Stimulated activated CD4-positive, alpha-beta T cell treated with anti-CD3 and anti-CD28 coated beads, Interleukin-1b, Interleukin-23, amount 100 ng/mL, for 4 hours (primary cell): ENCODE data around the gene OR5D16.
"Not testable (repeated sequence)": the region's sequence is repeated elsewhere in the genome, so short reads cannot be mapped to it uniquely, and the experiment has no call there.

Experiments
- DNase-seq, 2 donors: peaks; one replicate each; pipeline ENCODE4 v3.0.0-alpha.2; 2020; ENCODE audit warnings: low read depth in 2 of 2

Gene OR5D16

DNA sequence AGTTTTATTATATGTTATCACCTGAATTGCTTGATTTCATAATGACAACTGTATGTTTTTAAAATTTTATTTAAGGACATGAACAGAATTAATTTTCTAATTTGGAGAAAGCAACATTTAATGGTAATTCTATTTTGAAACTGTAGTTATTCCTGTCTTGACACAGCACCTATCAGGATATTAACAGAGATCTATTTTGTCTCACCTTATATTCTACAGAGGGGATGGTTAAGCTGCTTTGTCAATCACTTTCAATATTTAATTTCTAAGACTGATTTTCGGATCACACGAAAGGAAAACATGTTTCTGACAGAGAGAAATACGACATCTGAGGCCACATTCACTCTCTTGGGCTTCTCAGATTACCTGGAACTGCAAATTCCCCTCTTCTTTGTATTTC, at the start of gene OR5D16:
TSS of gene OR5D16 (plus strand) at position 301 of the 400 bp plus-strand sequence. CDS start at position 301, 0 bp downstream.
- DNase-seq = no peak

DNA sequence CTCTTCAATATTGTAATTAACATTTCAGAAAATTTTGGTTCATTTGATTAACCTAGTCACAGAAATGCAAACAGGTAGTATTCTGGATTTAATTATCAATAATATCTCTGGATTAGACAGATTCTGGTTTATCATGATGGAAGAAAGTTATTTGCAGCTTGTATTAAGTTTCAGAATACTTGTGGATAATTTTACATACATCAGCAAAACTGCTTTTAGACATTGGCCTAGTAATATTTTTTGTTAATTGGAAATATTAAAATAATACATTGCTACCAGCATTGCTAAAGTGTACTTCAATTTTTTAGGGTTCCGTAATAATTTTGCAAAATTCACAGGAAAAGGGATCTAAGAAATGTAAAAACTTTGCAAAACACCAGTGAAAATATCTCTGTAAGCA, 46.9 kb upstream of the OR5D16 start:
- DNase-seq = no peak

DNA sequence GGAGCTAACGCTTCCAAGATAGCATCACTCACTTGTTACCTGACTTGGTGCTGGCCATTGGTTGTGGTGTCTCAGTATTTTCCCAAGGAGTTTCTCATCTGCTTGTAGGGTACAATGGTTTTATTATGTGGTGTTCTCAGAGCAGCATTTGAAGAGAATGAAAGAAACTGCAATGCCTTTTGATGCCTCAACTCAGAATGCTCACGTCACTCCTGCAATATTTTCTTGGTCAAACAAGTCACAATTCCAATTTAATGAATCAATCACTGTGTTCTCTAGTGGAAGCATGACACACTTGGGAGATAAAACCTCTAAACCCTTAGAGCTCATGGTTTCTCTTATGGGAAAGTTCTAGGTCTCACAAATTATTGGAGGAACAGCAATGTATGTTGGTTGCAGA, 45.2 kb upstream of the OR5D16 start:
- DNase-seq = no peak

DNA sequence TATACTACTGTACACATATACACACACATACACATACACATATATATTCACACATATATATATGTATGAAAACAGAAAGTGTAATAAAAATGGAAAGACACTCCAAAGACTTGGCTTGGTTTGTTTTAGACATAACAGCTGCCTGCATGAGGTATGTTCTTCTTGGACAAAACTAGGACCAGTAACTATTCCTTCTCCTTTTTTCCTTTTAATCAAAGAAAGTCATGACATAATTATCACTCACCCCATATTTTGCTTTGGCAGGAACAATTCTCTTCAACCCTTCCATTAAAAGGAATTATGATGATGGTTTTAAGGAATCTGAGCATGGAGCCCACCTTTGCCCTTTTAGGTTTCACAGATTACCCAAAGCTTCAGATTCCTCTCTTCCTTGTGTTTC, 43.3 kb upstream of the OR5D16 start, which contains the start of gene OR5D14:
TSS of gene OR5D14 (plus strand) at position 301 of the 400 bp plus-strand sequence. CDS start at position 301, 0 bp downstream.
- DNase-seq = no peak

DNA sequence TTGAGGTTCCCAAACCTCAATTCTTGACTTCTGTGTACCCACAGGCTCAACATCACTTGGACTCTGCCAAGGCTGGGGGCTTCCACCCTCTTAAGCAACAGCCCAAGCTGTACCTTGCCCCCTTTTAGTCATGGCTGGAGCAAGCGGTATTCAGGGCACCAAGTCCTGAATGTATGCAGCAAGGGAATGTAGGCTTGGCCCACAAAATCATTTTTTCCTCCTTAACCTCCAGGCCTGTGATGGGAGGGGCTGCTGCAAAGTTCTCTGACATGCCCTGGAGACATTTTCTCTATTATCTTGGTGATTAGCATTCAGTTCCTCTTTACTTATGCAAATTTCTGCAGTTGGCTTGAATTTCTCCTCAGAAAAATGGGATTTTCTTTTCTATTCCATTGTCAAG, 32.3 kb upstream of the OR5D16 start:
- DNase-seq = no peak

DNA sequence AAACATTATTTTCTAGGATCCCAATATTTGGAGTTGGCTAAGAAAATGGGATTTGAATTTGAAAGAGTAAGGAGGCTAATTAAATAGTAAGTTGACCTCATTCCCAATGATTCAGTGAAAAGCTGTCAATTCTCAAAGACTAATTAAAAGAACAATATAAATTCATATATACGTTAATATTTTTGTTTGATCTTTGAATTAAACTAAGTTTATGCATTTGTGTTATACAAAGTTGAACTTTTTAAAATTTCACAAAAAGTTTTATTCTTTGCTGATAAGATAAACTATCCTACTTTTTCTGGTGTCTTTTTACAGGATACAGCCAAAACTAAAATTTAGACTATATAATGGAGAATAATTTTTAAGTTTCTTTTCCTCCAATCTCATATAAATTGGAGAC, 27.5 kb upstream of the OR5D16 start, which contains the start of gene OR5L1:
TSS of gene OR5L1 (plus strand) at position 301 of the 400 bp plus-strand sequence. CDS start 100 bp downstream, outside the sequence.
- DNase-seq = no peak

DNA sequence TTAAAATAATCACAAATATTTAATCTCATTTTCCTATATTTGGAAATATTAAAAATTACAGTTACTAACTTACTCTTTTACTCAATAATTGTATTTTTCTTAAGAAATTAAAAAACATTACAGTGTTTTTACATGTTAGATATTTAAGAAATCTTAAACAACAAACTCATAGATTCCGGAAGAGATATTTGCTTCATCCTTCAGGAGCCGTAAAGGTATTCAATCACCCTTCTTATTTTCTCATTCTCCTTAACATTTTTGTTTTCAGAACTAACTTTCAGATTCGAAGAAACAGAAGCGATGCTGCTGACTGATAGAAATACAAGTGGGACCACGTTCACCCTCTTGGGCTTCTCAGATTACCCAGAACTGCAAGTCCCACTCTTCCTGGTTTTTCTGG, 19.2 kb upstream of the OR5D16 start, which contains the start of gene OR5D18:
TSS of gene OR5D18 (plus strand) at position 301 of the 400 bp plus-strand sequence. CDS start at position 301, 0 bp downstream.
- DNase-seq = no peak

DNA sequence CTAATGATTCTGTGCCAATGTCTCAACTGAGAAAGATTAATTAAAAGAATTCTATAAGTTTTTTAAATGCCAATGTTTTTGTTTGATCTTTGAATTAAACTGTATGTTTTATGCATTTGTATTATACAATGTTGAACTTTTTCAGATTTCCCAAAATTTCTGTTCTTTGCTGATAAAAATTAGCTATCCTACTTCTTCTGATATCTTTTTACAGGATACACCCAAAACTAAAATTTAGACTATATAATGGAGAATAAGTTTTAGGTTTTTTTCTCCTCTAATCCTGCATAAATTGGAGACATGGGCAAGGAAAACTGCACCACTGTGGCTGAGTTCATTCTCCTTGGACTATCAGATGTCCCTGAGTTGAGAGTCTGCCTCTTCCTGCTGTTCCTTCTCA, 11.6 kb upstream of the OR5D16 start, which contains the start of gene OR5L2:
TSS of gene OR5L2 (plus strand) at position 301 of the 400 bp plus-strand sequence. CDS start at position 301, 0 bp downstream.
- DNase-seq = no peak

DNA sequence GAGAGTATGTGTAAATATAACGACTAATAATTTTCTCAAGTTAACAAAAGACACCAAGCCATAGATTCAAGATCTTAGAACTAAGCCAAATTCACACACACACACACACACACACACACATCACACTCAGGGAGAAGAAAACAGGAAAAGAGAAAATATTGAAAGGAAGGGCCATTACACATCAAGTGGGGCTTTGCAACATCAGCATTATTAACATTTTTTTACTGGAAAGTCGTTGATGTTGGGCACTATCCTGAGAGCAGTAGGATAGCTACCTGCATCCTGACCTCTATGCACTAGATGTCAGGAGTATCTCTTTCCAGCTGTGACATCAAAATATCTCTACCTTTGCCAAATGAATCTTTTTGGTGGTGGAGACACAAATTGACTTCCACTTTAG, 8.9 kb downstream of the OR5D16 start:
- DNase-seq = no peak

DNA sequence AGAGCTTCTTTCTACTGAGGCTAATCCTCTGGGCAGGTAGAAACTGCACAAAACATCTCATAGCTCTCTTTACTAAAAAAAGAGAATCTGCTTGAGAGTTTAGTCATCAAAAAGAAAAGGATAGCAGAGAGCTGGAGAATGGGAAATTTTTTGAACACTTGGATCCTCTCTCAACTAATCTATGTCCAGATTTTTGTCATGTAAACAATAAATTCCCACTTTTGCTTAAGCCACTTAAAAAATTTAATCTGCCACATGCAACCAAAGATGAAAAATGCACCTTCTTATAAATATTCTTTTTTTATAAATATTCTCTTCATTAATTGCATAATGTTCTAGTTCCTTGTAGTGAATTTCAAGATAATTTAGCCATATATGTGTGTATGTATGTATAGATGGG, 10.5 kb downstream of the OR5D16 start:
- DNase-seq = no peak

DNA sequence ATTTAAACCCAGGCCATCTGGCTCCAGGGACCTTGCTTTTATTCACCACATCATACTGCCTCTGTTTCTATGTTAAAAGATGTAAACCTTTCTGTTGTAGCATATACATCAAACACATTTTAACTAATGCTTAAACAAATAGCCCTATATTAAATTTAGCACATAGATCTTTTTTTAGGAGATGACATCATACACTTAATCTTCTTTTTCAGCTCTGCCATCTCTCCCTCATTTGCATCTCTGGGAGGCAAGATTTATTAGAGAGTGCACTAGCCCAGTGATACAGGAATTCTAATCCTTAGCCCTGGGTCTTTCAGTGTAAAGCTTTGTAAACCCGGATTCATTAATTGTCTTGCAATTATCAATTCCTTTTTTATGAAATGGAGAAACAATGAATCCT, 13.6 kb downstream of the OR5D16 start:
- DNase-seq = no peak

DNA sequence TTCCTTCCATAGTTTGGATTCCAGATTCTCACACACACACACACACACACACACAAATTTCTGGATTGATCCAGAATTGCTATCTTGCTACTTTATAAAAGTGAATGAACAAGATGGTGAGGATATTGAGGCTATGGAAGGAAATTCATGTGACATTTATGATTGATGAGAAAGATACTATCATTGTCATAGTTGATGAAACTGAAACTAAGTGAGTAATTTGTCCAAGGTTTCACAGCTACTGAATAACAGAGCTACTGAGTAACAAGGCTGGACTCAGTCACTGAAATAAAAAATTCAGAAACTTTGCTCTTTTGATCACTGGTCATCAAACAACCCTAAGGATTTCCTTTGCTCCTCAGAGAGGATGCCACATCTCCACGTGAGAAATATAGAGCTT, 16.2 kb downstream of the OR5D16 start:
- no peak for DNase-seq

DNA sequence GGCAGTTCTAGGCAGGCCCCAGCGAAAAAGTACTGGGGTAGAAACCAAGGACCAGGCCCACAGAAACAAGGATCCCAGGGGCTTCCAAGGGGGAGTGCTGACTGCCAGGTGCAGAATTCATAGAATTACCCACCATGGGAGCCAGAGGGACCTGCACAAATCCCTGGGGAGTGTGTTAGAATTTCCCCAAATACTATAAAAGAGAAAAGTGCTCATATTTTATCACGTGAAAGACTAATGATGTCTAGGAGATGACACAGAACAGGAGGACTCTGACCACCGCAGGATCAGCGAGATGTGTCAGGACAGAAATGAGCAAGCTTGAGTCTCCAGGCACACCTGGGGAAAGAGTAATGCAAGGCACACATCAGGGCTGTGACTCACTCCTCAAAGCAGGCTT, 28.8 kb downstream of the OR5D16 start:
- DNase-seq = not testable (repeated sequence)

DNA sequence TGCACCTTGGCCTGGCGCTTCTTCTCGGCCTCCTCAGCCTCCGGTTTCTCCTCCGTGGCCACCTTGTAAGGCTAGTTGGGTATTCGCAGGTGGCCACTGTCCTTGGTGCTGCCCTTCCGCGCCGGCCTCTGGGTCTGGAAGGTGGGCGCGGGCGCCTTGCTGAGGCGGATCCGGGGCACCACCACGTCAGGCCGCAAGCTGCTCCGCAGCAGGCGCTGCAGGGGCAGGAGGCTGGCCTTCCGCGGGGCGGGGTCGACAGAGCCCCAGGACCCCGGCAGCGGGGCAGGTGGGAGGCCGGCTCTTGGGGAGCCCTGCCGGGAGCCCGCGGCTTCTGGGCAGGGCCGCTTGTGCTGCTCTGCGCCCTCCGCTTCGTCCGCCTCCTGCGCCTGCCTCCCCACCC, 34.2 kb downstream of the OR5D16 start:
- not testable (repeated sequence) for DNase-seq

DNA sequence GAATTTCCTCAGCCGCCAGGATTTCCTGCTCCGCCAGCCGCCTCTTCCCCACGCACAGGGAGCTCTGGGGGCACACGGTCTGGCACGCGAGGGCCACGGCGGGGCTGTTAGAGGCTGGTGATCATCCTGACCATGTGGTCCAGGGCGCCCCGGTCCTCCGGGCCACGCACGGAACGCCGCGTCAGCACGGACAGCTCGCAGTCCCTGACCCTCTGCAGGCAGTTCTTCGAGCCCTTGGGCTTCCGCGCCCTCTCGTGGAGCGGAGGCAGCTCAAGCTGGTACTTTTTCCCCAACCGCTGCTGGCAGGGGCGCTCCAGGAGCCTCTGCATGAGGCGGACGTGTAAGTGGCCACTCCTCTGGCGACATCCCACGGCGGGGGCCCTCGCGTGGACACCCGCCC, 34.6 kb downstream of the OR5D16 start:
- not testable (repeated sequence) for DNase-seq

DNA sequence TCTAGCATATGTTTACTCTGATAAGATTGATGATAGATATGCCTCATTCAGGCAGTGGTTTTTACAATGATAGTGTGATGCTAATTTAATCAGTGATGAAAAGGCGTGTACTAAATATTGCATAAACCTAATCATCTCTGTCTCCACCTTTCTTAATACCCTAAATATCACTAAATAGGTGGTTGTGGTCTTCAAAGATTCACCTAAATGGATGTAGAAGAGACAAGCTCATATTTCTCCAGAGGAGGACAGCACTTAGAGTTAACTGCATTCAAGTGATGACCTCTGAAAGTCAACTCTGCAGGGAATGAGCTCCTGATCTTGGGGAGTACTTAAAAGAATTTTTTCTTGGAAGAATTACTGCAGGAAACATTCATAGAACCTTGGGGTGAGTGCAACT, 44.4 kb downstream of the OR5D16 start, which contains the start of gene TRIM51:
TSS of gene TRIM51 (plus strand) at position 301 of the 400 bp plus-strand sequence. CDS start 2,132 bp downstream, outside the sequence.
- DNase-seq = not testable (repeated sequence)

DNA sequence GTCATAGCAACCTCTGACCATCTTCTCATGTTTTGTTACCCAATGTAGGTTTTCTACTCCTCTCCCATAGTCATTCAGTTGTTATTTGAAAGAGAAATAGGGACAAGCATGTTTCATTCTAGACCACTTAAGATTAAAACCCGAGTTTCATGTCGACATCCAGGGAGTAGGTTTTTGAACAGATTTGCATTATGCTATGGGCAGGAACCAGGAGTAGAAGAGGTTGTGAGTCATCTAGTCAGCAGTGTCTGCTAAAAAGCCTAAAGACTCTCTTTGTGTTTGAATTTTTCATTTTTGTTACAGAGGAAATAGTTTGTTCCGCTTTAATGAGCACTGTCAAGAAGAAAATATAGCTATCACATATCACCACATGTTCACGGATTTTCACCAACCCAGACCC, 46.4 kb downstream of the OR5D16 start:
- DNase-seq = not testable (repeated sequence)

DNA sequence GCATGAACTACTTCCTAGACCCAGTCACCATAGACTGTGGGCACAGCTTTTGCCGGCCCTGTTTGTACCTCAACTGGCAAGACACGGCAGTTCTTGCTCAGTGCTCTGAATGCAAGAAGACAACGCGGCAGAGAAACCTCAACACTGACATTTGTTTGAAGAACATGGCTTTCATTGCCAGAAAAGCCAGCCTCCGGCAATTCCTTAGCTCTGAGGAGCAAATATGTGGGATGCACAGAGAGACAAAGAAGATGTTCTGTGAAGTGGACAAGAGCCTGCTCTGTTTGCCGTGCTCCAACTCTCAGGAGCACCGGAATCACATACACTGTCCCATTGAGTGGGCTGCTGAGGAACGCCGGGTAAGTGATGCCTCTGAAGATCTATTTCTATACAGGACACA, 46.9 kb downstream of the OR5D16 start:
- not testable (repeated sequence) for DNase-seq
